H1 (cell line): Measurements from ENCODE around the gene MSI2. TPM values are rescaled to one million over a fixed set of nuclear protein-coding genes. Genes with fewer than 3 reads are reported as not detected.

Experiments used
- CTCF ChIA-PET: fragments of 300-600 bp; sonication (Branson Sonifier 250); formaldehyde crosslinking; loops from one replicate; lab custom pipeline; 2021; ENCODE audit not compliant: partially characterized antibody; lab: Charles Lee
- POLR2A ChIA-PET: fragments of 300-600 bp; sonication (Branson Sonifier 250); formaldehyde crosslinking; loops from one replicate; lab custom pipeline; 2021; ENCODE audit warnings: inconsistent platforms; ENCODE audit not compliant: partially characterized antibody; lab: Charles Lee
- DNase-seq, 2 experiments: peaks; one replicate each; pipeline versions ENCODE4 v3.0.0 to v3.0.0-alpha.2; 2010 to 2022; ENCODE audit warnings: low spot score in 2 of 2, low read depth in 1 of 2, mixed read lengths in 1 of 2
- FAIRE-seq: peaks from 2 replicates; lab custom pipeline; 2011; peaks lifted over from hg19 to GRCh38; lab: Jason Lieb, UNC
- H2AFZ ChIP-seq: 2 replicates; pipeline ENCODE4 v1.8.1; 2012; ENCODE audit warnings: low read length, inconsistent platforms
- H2AK5ac ChIP-seq: 2 replicates; pipeline ENCODE4 v1.6.1; 2013; ENCODE audit warnings: low read depth, low read length
- H2BK120ac ChIP-seq: replicated peaks from 2 replicates; pipeline ENCODE3; 2013; ENCODE audit warnings: low read depth, low read length, inconsistent platforms
- H2BK12ac ChIP-seq: 2 replicates; pipeline ENCODE4 v1.6.1; 2013; ENCODE audit warnings: low read depth, low read length
- H2BK15ac ChIP-seq: 2 replicates; pipeline ENCODE4 v1.6.1; 2013; ENCODE audit warnings: low read length
- H2BK20ac ChIP-seq: 2 replicates; pipeline ENCODE4 v1.6.1; 2013; ENCODE audit warnings: low read length
- H2BK5ac ChIP-seq: 2 replicates; pipeline ENCODE4 v1.6.1; 2013; ENCODE audit warnings: low read depth, low read length
- H3K14ac ChIP-seq: 2 replicates; pipeline ENCODE4 v1.6.1; 2013; ENCODE audit warnings: inconsistent platforms; ENCODE audit not compliant: insufficient read length
- H3K18ac ChIP-seq: 2 replicates; pipeline ENCODE4 v1.6.1; 2013; ENCODE audit warnings: low read length; ENCODE audit errors: extremely low read depth
- H3K23ac ChIP-seq: 2 replicates; pipeline ENCODE4 v1.6.1; 2013; ENCODE audit warnings: inconsistent platforms; ENCODE audit not compliant: insufficient read length
- H3K23me2 ChIP-seq: 2 replicates; pipeline ENCODE4 v1.6.1; 2013; ENCODE audit warnings: low read depth, low read length
- H3K27ac ChIP-seq: 2 replicates; pipeline ENCODE4 v1.6.1; 2011; ENCODE audit warnings: low read depth, low read length, inconsistent platforms
- H3K27me3 ChIP-seq, 4 experiments: replicated peaks in 1 of 4; 1 replicate in 1 of 4; 2 replicates in 3 of 4; pipeline versions ENCODE4 v1.6.1 to v1.8.1; 2011 to 2013; ENCODE audit warnings: low read length in 3 of 4, mild to moderate bottlenecking in 3 of 4, inconsistent platforms in 2 of 4, mixed read lengths in 2 of 4, moderate library complexity in 1 of 4; ENCODE audit not compliant: control insufficient read depth in 3 of 4, insufficient read depth in 3 of 4; ENCODE audit errors: extremely low read depth in 1 of 4
- H3K36me3 ChIP-seq, 4 experiments: 2 replicates each; pipeline versions ENCODE4 v1.6.1 to v1.8.1; 2011 to 2013; ENCODE audit warnings: mild to moderate bottlenecking in 4 of 4, low read length in 3 of 4, moderate library complexity in 2 of 4, control low read depth in 1 of 4, inconsistent platforms in 1 of 4; ENCODE audit not compliant: insufficient read depth in 4 of 4, control insufficient read depth in 2 of 4
- H3K4ac ChIP-seq: replicated peaks from 2 replicates; pipeline ENCODE3; 2013; ENCODE audit warnings: low read length, low read depth, mixed read lengths, inconsistent platforms; ENCODE audit not compliant: insufficient read length
- H3K4me1 ChIP-seq, 4 experiments: replicated peaks in 1 of 4; 1 replicate in 1 of 4; 2 replicates in 3 of 4; pipeline versions ENCODE4 v1.6.1 to v1.8.1; 2011 to 2013; ENCODE audit warnings: low read length in 3 of 4, inconsistent platforms in 2 of 4, mixed read lengths in 1 of 4; ENCODE audit not compliant: insufficient read depth in 4 of 4, control insufficient read depth in 3 of 4
- H3K4me2 ChIP-seq, 2 experiments: 2 replicates each; pipeline versions ENCODE4 v1.6.1 to v1.8.1; 2011 to 2013; ENCODE audit warnings: low read depth in 2 of 2, low read length in 2 of 2, control low read depth in 1 of 2, inconsistent platforms in 1 of 2, mild to moderate bottlenecking in 1 of 2; ENCODE audit not compliant: insufficient read depth in 1 of 2
- H3K4me3 ChIP-seq, 4 experiments: fragments of 200-600, 300-600 bp in 1 of 4; sonication (generic), shearing (Covaris generic), sonication (Bioruptor Twin) in 1 of 4; 2 replicates each; pipeline versions ENCODE4 v1.5.1 to v1.8.1; 2011 to 2016; ENCODE audit warnings: low read length in 4 of 4, low read depth in 3 of 4, control low read depth in 2 of 4, inconsistent platforms in 2 of 4, mild to moderate bottlenecking in 2 of 4, mixed read lengths in 1 of 4, moderate library complexity in 1 of 4; ENCODE audit not compliant: insufficient read depth in 2 of 4; ENCODE audit errors: extremely low read depth in 1 of 4
- H3K56ac ChIP-seq: replicated peaks from 2 replicates; pipeline ENCODE3; 2013; ENCODE audit warnings: low read depth, mild to moderate bottlenecking, mixed read lengths, low read length, inconsistent platforms; ENCODE audit not compliant: insufficient read length
- H3K79me1 ChIP-seq: 2 replicates; pipeline ENCODE4 v1.6.1; 2013; ENCODE audit warnings: low read depth, low read length, control low read depth
- H3K79me2 ChIP-seq, 2 experiments: 2 replicates each; pipeline versions ENCODE4 v1.6.1 to v1.8.1; 2012 to 2013; ENCODE audit warnings: low read length in 2 of 2, mild to moderate bottlenecking in 2 of 2, inconsistent platforms in 1 of 2; ENCODE audit not compliant: insufficient read depth in 2 of 2, control insufficient read depth in 1 of 2
- H3K9ac ChIP-seq, 4 experiments: replicated peaks in 1 of 4; 1 replicate in 1 of 4; 2 replicates in 3 of 4; pipeline versions ENCODE4 v1.6.1 to v1.8.1; 2011 to 2013; ENCODE audit warnings: low read depth in 3 of 4, low read length in 3 of 4, control low read depth in 2 of 4, mild to moderate bottlenecking in 2 of 4, moderate library complexity in 2 of 4, inconsistent platforms in 1 of 4; ENCODE audit errors: extremely low read depth in 1 of 4
- H3K9me3 ChIP-seq, 2 experiments: 2 replicates each; pipeline versions ENCODE4 v1.6.1 to v1.8.1; 2012 to 2013; ENCODE audit warnings: mild to moderate bottlenecking in 2 of 2, moderate library complexity in 2 of 2, control low read depth in 1 of 2, inconsistent platforms in 1 of 2, low read depth in 1 of 2, low read length in 1 of 2, mixed read lengths in 1 of 2; ENCODE audit not compliant: insufficient read depth in 2 of 2
- H4K20me1 ChIP-seq, 2 experiments: replicated peaks in 1 of 2; 2 replicates each; pipeline versions ENCODE3 to v1.8.1; 2011 to 2013; ENCODE audit warnings: inconsistent platforms in 2 of 2, low read length in 2 of 2, mild to moderate bottlenecking in 1 of 2; ENCODE audit not compliant: insufficient read depth in 2 of 2, control insufficient read depth in 1 of 2
- H4K5ac ChIP-seq: 2 replicates; pipeline ENCODE4 v1.6.1; 2013; ENCODE audit warnings: low read length, low read depth, mixed read lengths, inconsistent platforms; ENCODE audit not compliant: insufficient read length
- H4K8ac ChIP-seq: 2 replicates; pipeline ENCODE4 v1.8.0; 2013; ENCODE audit warnings: mild to moderate bottlenecking, moderate library complexity, low read length, inconsistent platforms; ENCODE audit not compliant: insufficient read depth; ENCODE audit errors: extremely low read depth
- H4K91ac ChIP-seq: replicated peaks from 2 replicates; pipeline ENCODE3; 2013; ENCODE audit warnings: low read length, mixed read lengths, inconsistent platforms; ENCODE audit not compliant: insufficient read length
- ASH2L ChIP-seq: fragments of 200-600, 300-600 bp; sonication (generic); IDR thresholded peaks from one replicate; pipeline ENCODE4 v1.7.1; 2017; ENCODE audit warnings: low read length
- CBX8 ChIP-seq: fragments of 300-800, 300-1000 bp; sonication (generic); IDR thresholded peaks from 2 replicates; pipeline ENCODE4 v1.7.1; 2016; ENCODE audit warnings: low read depth, low read length, borderline replicate concordance
- CEBPB ChIP-seq: IDR thresholded peaks from 2 replicates; pipeline ENCODE4 v1.6.1; 2012; ENCODE audit warnings: low read depth, low read length
- CHD1 ChIP-seq: IDR thresholded peaks from 2 replicates; pipeline ENCODE4 v1.6.1; 2012; ENCODE audit warnings: low read depth, low read length, improper control_type of control experiment
- CREB1 ChIP-seq: IDR thresholded peaks from 2 replicates; pipeline ENCODE4 v1.6.1; 2012; ENCODE audit warnings: inconsistent platforms
- CTBP2 ChIP-seq: IDR thresholded peaks from 2 replicates; pipeline ENCODE4 v1.7.0; 2011; ENCODE audit warnings: borderline replicate concordance, mild to moderate bottlenecking, moderate library complexity, mixed read lengths, low read length; ENCODE audit not compliant: insufficient read depth, insufficient read length
- FOSL1 ChIP-seq: IDR thresholded peaks from 2 replicates; pipeline ENCODE4 v1.6.1; 2011; ENCODE audit warnings: mild to moderate bottlenecking, low read depth, low read length, moderate library complexity; ENCODE audit not compliant: insufficient read depth
- JUND ChIP-seq: IDR thresholded peaks from 2 replicates; pipeline ENCODE4 v1.6.1; 2011; ENCODE audit warnings: mild to moderate bottlenecking, improper control_type of control experiment, low read length
- KDM4A ChIP-seq: IDR thresholded peaks from one replicate; pipeline ENCODE4 v1.7.1; 2012; ENCODE audit warnings: low read depth, mild to moderate bottlenecking, moderate library complexity, low read length, inconsistent platforms; ENCODE audit not compliant: severe bottlenecking
- PHF8 ChIP-seq: fragments of 200-600 bp; sonication (generic); conservative IDR thresholded peaks from 2 replicates; pipeline ENCODE4 v1.7.1; 2012; ENCODE audit warnings: low read depth, mild to moderate bottlenecking, inconsistent platforms, low read length, moderate library complexity
- RFX5 ChIP-seq: IDR thresholded peaks from 2 replicates; pipeline ENCODE4 v1.6.1; 2011; ENCODE audit warnings: low read depth, low read length, improper control_type of control experiment, borderline replicate concordance
- SP1 ChIP-seq: IDR thresholded peaks from 2 replicates; pipeline ENCODE4 v1.6.1; 2011; ENCODE audit warnings: low read depth, low read length
- SUZ12 ChIP-seq: fragments of 200-600 bp; sonication (generic); IDR thresholded peaks from 2 replicates; pipeline ENCODE4 v1.6.1; 2012; ENCODE audit warnings: mild to moderate bottlenecking, inconsistent platforms, low read length, moderate library complexity, mixed read lengths
- WGBS, 2 experiments: shearing (Covaris generic) in 1 of 2; methylation state at CpG; one replicate each; pipeline versions ENCODE4 v1.1.6 to v1.1.7; 2013 to 2015; ENCODE audit warnings: low lambda C conversion rate in 2 of 2, mixed read lengths in 2 of 2, inconsistent platforms in 1 of 2, low coverage in 1 of 2, missing lambda C conversion rate in 1 of 2; ENCODE audit not compliant: insufficient replicate concordance in 2 of 2, insufficient coverage in 1 of 2, insufficient read length in 1 of 2; ENCODE audit errors: extremely low coverage in 1 of 2, missing lambda C conversion rate in 1 of 2; 5-methylcytosine and 5-hydroxymethylcytosine counted together
- polyA plus RNA-seq, 7 experiments: library from polyadenylated mRNA; depleted of rRNA in 3 of 7; stranded (reverse) in 5 of 7; unstranded in 2 of 7; fragments of >200 nt in 5 of 7; fragments of 200-250 nt in 2 of 7; gene quantifications; 1 replicate in 5 of 7; 2 replicates in 1 of 7; 4 replicates in 1 of 7; pipeline versions ENCODE4 v1.2.1 to v1.2.3, GENCODE V29; 2011 to 2013; ENCODE audit warnings: missing spikeins in 2 of 7, mixed read lengths in 2 of 7
- total RNA-seq: library from RNA; stranded (reverse); fragmentation: NEBNext Ultra II Directional; extraction: Animal tissue kit (Norgen Biotek cat#: 25700); gene quantifications from 2 replicates; pipeline ENCODE4 v1.2.1, GENCODE V29; 2021
- TF ChIP-seq, protein P1 (sequence below): IDR thresholded peaks from 2 replicates; pipeline ENCODE4 v1.6.1; 2012; ENCODE audit warnings: inconsistent platforms

MSI2 gene
- total and polyA plus RNA-seq, 2 of the 8 experiments (the other 6 are each of a cell fraction or from before 2014, with no cell fraction given): 36.7 to 80.6 TPM

DNA sequence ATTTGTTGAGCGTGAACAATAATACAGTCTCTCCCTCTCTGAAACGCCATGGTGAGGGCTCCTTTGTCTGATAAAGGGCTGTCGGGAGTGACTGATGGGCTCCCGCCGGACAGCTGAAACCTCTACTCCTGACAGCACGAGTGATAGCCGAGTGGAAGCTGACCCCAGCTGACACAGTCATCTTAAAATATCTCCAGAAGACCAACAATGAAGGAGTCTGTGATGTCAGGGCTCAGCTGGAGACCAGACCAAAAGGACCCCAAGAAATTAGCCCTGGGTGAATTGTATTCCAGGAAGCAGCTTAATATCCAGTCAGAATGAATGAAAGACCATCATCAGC lies 466.4 kb downstream of the MSI2 start:
- Histone ChIP-seq H3K23ac (no peak overlapping the region), H2AFZ (no peak overlapping the region), H3K79me1 (no peaks in the 10 kb centered on the region), H4K5ac (no peak overlapping the region), H3K9me3 (no peaks in the 10 kb centered on the region), H3K27me3 (no peaks in the 10 kb centered on the region; a peak in 1 of 7 replicates), H3K18ac (no peak overlapping the region), H4K91ac (no peak overlapping the region), H3K36me3 (no peaks in the 10 kb centered on the region), H3K4me1 (no peaks in the 10 kb centered on the region; a peak in 1 of 7 replicates), H2BK20ac (no peak overlapping the region), H3K14ac (no peak overlapping the region), H3K79me2 (no peaks in the 10 kb centered on the region), H3K56ac (no peak overlapping the region), H2BK15ac (no peak overlapping the region), H3K4ac (no peak overlapping the region), H3K23me2 (no peaks in the 10 kb centered on the region), H3K27ac (no peak overlapping the region), H2BK120ac (no peak overlapping the region), H3K9ac (no peak overlapping the region), H3K4me2 (no peak overlapping the region), H2AK5ac (no peak overlapping the region), H4K20me1 (no peaks in the 10 kb centered on the region), H2BK5ac (no peak overlapping the region), H2BK12ac (no peak overlapping the region), H4K8ac (no peak overlapping the region), H3K4me3 (no peak overlapping the region)
- POLR2A ChIA-PET: no interaction called here
- DNase-seq (no peak), FAIRE-seq (no peak)
- CTCF ChIA-PET: interaction anchor here (1.6 kb wide), 1 partner anchor 60 kb away, joined by 3 read pairs; no protein-coding TSS in a partner anchor
- 85% methylated on average over 7 of the region's 7 CpGs; no CpG with 5 or more reads in 1 of the 2 experiments for WGBS, 2 experiments
- TF ChIP-seq, protein P1, sequence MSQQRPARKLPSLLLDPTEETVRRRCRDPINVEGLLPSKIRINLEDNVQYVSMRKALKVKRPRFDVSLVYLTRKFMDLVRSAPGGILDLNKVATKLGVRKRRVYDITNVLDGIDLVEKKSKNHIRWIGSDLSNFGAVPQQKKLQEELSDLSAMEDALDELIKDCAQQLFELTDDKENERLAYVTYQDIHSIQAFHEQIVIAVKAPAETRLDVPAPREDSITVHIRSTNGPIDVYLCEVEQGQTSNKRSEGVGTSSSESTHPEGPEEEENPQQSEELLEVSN: no peak
- TF ChIP-seq SUZ12 (no peak), CEBPB (no peak), CREB1 (no peak), CHD1 (no peak), PHF8 (no peak), CTBP2 (no peak), FOSL1 (no peak), RFX5 (no peak), SP1 (no peak), ASH2L (no peak), JUND (no peak), CBX8 (no peak), KDM4A (no peak)
